ENCODE measurements around the gene VPS13D.

Gene VPS13D

GRCh38 chr1:12408662-12409061 lies 178.8 kb downstream of the VPS13D start:
- no peak for DNase-seq (ENCODE audit: extremely low spot score)
- TF ChIP-seq SUZ12 (IDR thresholded peaks at IDR 0.05), result no peak
- TF ChIP-seq NFRKB (IDR thresholded peaks at IDR 0.05), result no peak
- TF ChIP-seq BHLHE40 (IDR thresholded peaks at IDR 0.05; ENCODE audit: borderline replicate concordance), result no peak
- no peak for TF ChIP-seq FOXK2 (IDR thresholded peaks at IDR 0.05)
- TF ChIP-seq ZNF384 (IDR thresholded peaks at IDR 0.05), result no peak
- ChIA-PET POLR2A (no interaction called here), CTCF (interaction anchor here (0.7 kb wide), 1 partner anchor 213 kb away, joined by 3 read pairs; no protein-coding TSS in a partner anchor)

DNA sequence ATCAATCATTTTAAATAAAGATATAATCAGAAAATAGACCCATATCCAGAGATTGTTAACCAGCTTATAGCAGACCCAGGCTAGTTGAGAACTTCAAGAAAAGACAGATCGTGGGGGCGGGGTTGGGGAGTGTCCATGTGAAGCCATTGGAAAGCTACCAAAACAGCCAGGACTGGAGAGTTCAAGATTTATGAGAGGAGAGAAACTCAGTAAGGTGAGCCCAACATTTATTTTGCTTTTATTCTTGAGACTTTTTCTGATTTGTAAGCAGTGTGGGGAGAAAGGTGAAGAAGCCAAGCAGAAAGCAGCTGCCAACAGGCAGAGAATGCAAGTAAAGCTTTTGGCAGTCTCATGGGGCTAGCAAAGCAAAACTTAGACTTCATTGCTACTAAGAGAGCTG lies 179.9 kb downstream of the VPS13D start:
- POLR2A ChIA-PET, result no interaction called here
- DNase-seq (ENCODE audit: extremely low spot score), result no peak
- CTCF ChIA-PET, result no interaction called here
- TF ChIP-seq ZNF384 (IDR thresholded peaks at IDR 0.05) (no peak), L3MBTL2 (conservative IDR thresholded peaks at IDR 0.05) (no peak), ARNT (IDR thresholded peaks at IDR 0.05) (no peak), FOXM1 (IDR thresholded peaks at IDR 0.05; ENCODE audit: borderline replicate concordance) (no peak), LEF1 (IDR thresholded peaks at IDR 0.05; ENCODE audit: borderline replicate concordance) (no peak), FOXK2 (IDR thresholded peaks at IDR 0.05) (no peak), BHLHE40 (IDR thresholded peaks at IDR 0.05; ENCODE audit: borderline replicate concordance) (no peak), HDGF (IDR thresholded peaks at IDR 0.05; ENCODE audit: borderline replicate concordance) (no peak), TARDBP (IDR thresholded peaks at IDR 0.05) (no peak), SP1 (IDR thresholded peaks at IDR 0.05) (no peak), CTBP1 (IDR thresholded peaks at IDR 0.05; ENCODE audit: borderline replicate concordance) (no peak), FOXA1 (IDR thresholded peaks at IDR 0.05) (no peak), NFRKB (IDR thresholded peaks at IDR 0.05) (no peak), ELF4 (IDR thresholded peaks at IDR 0.05) (no peak), SUZ12 (IDR thresholded peaks at IDR 0.05) (no peak)
- TF ChIP-seq, protein P1, sequence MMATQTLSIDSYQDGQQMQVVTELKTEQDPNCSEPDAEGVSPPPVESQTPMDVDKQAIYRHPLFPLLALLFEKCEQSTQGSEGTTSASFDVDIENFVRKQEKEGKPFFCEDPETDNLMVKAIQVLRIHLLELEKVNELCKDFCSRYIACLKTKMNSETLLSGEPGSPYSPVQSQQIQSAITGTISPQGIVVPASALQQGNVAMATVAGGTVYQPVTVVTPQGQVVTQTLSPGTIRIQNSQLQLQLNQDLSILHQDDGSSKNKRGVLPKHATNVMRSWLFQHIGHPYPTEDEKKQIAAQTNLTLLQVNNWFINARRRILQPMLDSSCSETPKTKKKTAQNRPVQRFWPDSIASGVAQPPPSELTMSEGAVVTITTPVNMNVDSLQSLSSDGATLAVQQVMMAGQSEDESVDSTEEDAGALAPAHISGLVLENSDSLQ (IDR thresholded peaks at IDR 0.05), result no peak

DNA sequence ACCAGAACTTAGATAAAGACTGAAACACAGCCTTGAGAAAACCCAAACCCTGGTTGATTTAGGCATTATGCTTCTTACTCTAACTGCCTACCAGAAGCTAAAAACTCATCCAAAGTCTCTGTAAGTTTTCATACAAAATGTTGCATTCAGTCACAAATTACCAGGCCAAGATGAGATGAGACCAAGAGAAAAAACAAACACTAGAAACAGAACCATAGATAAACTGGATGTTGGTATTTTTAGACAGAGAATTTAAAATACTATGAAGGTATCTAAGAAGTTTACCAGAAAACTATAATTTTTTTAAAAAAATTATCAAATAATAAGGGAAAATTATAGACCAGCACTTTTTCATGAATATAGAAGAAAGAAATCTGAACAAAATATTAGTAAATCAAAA lies 180.5 kb downstream of the VPS13D start:
- POLR2A ChIA-PET, result no interaction called here
- CTCF ChIA-PET, result no interaction called here
- TF ChIP-seq TARDBP (IDR thresholded peaks at IDR 0.05) (no peak), ELF4 (IDR thresholded peaks at IDR 0.05) (no peak), FOXA1 (IDR thresholded peaks at IDR 0.05) (no peak), ARNT (IDR thresholded peaks at IDR 0.05) (no peak), L3MBTL2 (conservative IDR thresholded peaks at IDR 0.05) (no peak), FOXM1 (IDR thresholded peaks at IDR 0.05; ENCODE audit: borderline replicate concordance) (no peak), NFRKB (IDR thresholded peaks at IDR 0.05) (no peak)
- TF ChIP-seq, protein P1 (IDR thresholded peaks at IDR 0.05), result no peak
- DNase-seq (ENCODE audit: extremely low spot score), result no peak

DNA sequence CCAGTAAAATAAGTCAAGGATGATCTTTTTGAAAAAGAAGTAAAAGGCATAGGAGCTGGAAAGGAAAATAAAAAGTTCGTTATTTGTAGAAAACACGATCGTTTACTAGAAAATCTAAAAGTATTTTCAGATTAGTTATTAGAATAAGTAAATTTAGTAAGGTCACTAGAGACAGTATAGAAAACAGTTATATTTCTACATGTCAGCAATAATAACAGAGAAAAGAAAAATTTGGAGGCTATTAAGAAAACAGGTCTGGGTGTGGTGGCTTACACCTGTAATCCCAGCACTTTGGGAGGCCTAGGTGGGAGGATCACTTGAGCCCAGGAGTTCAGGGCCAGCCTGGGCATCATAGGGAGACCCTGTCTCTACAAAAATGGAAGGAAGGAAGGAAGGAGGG lies 181.3 kb downstream of the VPS13D start:
- ChIA-PET CTCF (no interaction called here), POLR2A (no interaction called here)
- no peak for DNase-seq (ENCODE audit: extremely low spot score)
- TF ChIP-seq ELF4 (IDR thresholded peaks at IDR 0.05) (no peak), ZNF384 (IDR thresholded peaks at IDR 0.05) (no peak)

GRCh38 chr1:12411747-12412146 lies 181.9 kb downstream of the VPS13D start:
- TF ChIP-seq CTBP1 (IDR thresholded peaks at IDR 0.05; ENCODE audit: borderline replicate concordance), result no peak
- TF ChIP-seq BHLHE40 (IDR thresholded peaks at IDR 0.05; ENCODE audit: borderline replicate concordance), result no peak
- no peak for TF ChIP-seq NFRKB (IDR thresholded peaks at IDR 0.05)
- no peak for TF ChIP-seq SP1 (IDR thresholded peaks at IDR 0.05)
- TF ChIP-seq FOXM1 (IDR thresholded peaks at IDR 0.05; ENCODE audit: borderline replicate concordance), result no peak
- no peak for TF ChIP-seq ELF4 (IDR thresholded peaks at IDR 0.05)
- TF ChIP-seq ARNT (IDR thresholded peaks at IDR 0.05), result no peak
- no peak for TF ChIP-seq LEF1 (IDR thresholded peaks at IDR 0.05; ENCODE audit: borderline replicate concordance)
- TF ChIP-seq FOXA1 (IDR thresholded peaks at IDR 0.05), result no peak
- no peak for TF ChIP-seq L3MBTL2 (conservative IDR thresholded peaks at IDR 0.05)
- TF ChIP-seq HDGF (IDR thresholded peaks at IDR 0.05; ENCODE audit: borderline replicate concordance), result no peak
- TF ChIP-seq, protein P1 (IDR thresholded peaks at IDR 0.05), result no peak
- no peak for TF ChIP-seq TARDBP (IDR thresholded peaks at IDR 0.05)
- no peak for TF ChIP-seq SUZ12 (IDR thresholded peaks at IDR 0.05)
- no peak for TF ChIP-seq FOXK2 (IDR thresholded peaks at IDR 0.05)
- TF ChIP-seq ZNF384 (IDR thresholded peaks at IDR 0.05), result no peak
- ChIA-PET POLR2A (no interaction called here), CTCF (no interaction called here)
- DNase-seq (ENCODE audit: extremely low spot score), result no peak

DNA sequence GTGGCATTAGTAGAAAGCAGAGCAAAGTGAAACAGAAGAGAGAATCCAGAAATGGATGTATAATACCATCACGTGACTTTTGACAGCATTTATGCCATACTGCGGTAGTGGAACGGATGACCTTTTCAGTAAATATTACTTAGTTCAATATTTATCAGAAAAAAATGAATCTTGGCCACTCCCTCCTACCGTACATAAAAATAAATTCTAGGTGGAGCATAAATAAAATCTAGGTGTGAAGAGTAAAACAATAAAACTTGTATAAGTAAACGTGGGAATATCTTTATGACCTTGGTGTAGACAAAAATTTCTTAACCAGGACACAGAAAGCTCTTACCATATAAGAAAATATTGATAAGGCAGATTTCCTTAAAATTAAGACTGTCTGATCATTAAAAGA lies 182.6 kb downstream of the VPS13D start:
- DNase-seq (ENCODE audit: extremely low spot score), result no peak
- ChIA-PET CTCF (no interaction called here), POLR2A (no interaction called here)
- TF ChIP-seq ZNF384 (IDR thresholded peaks at IDR 0.05) (no peak), FOXA1 (IDR thresholded peaks at IDR 0.05) (no peak), SUZ12 (IDR thresholded peaks at IDR 0.05) (no peak), ELF4 (IDR thresholded peaks at IDR 0.05) (no peak), CTBP1 (IDR thresholded peaks at IDR 0.05; ENCODE audit: borderline replicate concordance) (no peak), HDGF (IDR thresholded peaks at IDR 0.05; ENCODE audit: borderline replicate concordance) (no peak), BHLHE40 (IDR thresholded peaks at IDR 0.05; ENCODE audit: borderline replicate concordance) (no peak), L3MBTL2 (conservative IDR thresholded peaks at IDR 0.05) (no peak), NFRKB (IDR thresholded peaks at IDR 0.05) (no peak), ARNT (IDR thresholded peaks at IDR 0.05) (no peak), LEF1 (IDR thresholded peaks at IDR 0.05; ENCODE audit: borderline replicate concordance) (no peak), FOXK2 (IDR thresholded peaks at IDR 0.05) (no peak), FOXM1 (IDR thresholded peaks at IDR 0.05; ENCODE audit: borderline replicate concordance) (no peak), TARDBP (IDR thresholded peaks at IDR 0.05) (no peak), SP1 (IDR thresholded peaks at IDR 0.05) (no peak)
- TF ChIP-seq, protein P1 (IDR thresholded peaks at IDR 0.05), result no peak
